HCT116 (cell line): Measurements from ENCODE around the gene NR1H4. TPM values are rescaled to one million over a fixed set of nuclear protein-coding genes. Genes with fewer than 3 reads are reported as not detected.

Experiments
- ATAC-seq: fragments of 200-7000 bp; cut with Tn5 transposase; 2 replicates; pipeline ENCODE4 v1.9.1; 2020; ENCODE audit warnings: mild to moderate bottlenecking, moderate library complexity
- BruUV-seq: library from RNA; stranded (reverse); fragments of 400-500 nt; replicated peaks from 2 replicates; lab custom pipeline; 2021; lab: Mats Ljungman, UMichigan
- CTCF ChIA-PET: fragments of 300-600 bp; sonication (Branson Sonifier 250); formaldehyde crosslinking; loops from one replicate; lab custom pipeline; 2021; ENCODE audit warnings: antibody characterized with exemption; lab: Charles Lee
- POLR2A ChIA-PET: fragments of 300-600, 350-600 bp; sonication (Branson Sonifier 250); formaldehyde crosslinking; loops from one replicate; lab custom pipeline; 2021; ENCODE audit warnings: antibody characterized with exemption; lab: Charles Lee
- RAD21 ChIA-PET, 2 experiments: fragments of 300-600 bp; sonication (Branson Sonifier 250); formaldehyde crosslinking; loops; one replicate each; lab custom pipeline; 2023; ENCODE audit warnings: low total read pairs in 2 of 2; ENCODE audit not compliant: uncharacterized antibody in 2 of 2, unreplicated experiment in 2 of 2, low non-redundant PET in 1 of 2; lab: Charles Lee
- DNase-seq: peaks from one replicate; pipeline ENCODE4 v3.0.0-alpha.2; 2010; ENCODE audit warnings: low read depth, low spot score
- H2AFZ ChIP-seq: fragments of 200-600 bp; shearing (Covaris generic), sonication (generic); 2 replicates; pipeline ENCODE4 v1.6.1; 2017; ENCODE audit warnings: low read depth, mixed run types, mixed read lengths, antibody characterized with exemption, low read length; ENCODE audit not compliant: poor library complexity, severe bottlenecking
- H3K27ac ChIP-seq: 2 replicates; pipeline ENCODE4 v1.5.1; 2012; ENCODE audit warnings: low read depth, low read length
- H3K27me3 ChIP-seq: fragments of 200-600 bp; sonication (generic); 2 replicates; pipeline ENCODE4 v1.6.1; 2016; ENCODE audit warnings: mixed run types, low read length, mixed read lengths; ENCODE audit not compliant: insufficient read depth
- H3K36me3 ChIP-seq, 2 experiments: fragments of 200-500 bp in 1 of 2; fragments of 200-600 bp in 1 of 2; sonication (Bioruptor generic) in 1 of 2; sonication (generic) in 1 of 2; 2 replicates each; pipeline versions ENCODE4 v1.5.1 to v1.6.1; 2014 to 2016; ENCODE audit warnings: low read length in 2 of 2, inconsistent platforms in 1 of 2, mixed read lengths in 1 of 2, mixed run types in 1 of 2; ENCODE audit not compliant: insufficient read depth in 2 of 2, control insufficient read depth in 1 of 2
- H3K4me1 ChIP-seq, 2 experiments: fragments of 200-600 bp in 1 of 2; sonication (generic) in 1 of 2; 2 replicates each; pipeline versions ENCODE4 v1.5.1 to v1.6.1; 2012 to 2017; ENCODE audit warnings: low read length in 2 of 2, inconsistent platforms in 1 of 2, mild to moderate bottlenecking in 1 of 2, mixed read lengths in 1 of 2, mixed run types in 1 of 2, moderate library complexity in 1 of 2; ENCODE audit not compliant: insufficient read depth in 2 of 2, control insufficient read depth in 1 of 2
- H3K4me2 ChIP-seq: fragments of 200-600 bp; sonication (generic); 2 replicates; pipeline ENCODE4 v1.6.1; 2017; ENCODE audit warnings: mixed run types, low read length, mixed read lengths
- H3K4me3 ChIP-seq, 2 experiments: fragments of 200-600 bp in 1 of 2; sonication (generic) in 1 of 2; replicated peaks in 1 of 2; 2 replicates each; pipeline ENCODE4 v1.5.1; 2011 to 2016; ENCODE audit warnings: low read length in 2 of 2, control low read depth in 1 of 2, low read depth in 1 of 2, mild to moderate bottlenecking in 1 of 2, mixed read lengths in 1 of 2, mixed run types in 1 of 2
- H3K79me2 ChIP-seq: fragments of 200-600 bp; sonication (generic); 2 replicates; pipeline ENCODE4 v1.6.1; 2017; ENCODE audit warnings: mild to moderate bottlenecking, mixed run types, low read length, moderate library complexity, mixed read lengths; ENCODE audit not compliant: insufficient read depth
- H3K9ac ChIP-seq: fragments of 200-600 bp; sonication (generic); 2 replicates; pipeline ENCODE4 v1.6.1; 2016; ENCODE audit warnings: low read length, mixed read lengths
- H3K9me2 ChIP-seq: fragments of 200-600 bp; sonication (generic), shearing (Covaris generic); 2 replicates; pipeline ENCODE4 v1.6.1; 2017; ENCODE audit warnings: mixed run types, mild to moderate bottlenecking, moderate library complexity; ENCODE audit not compliant: insufficient read depth
- H3K9me3 ChIP-seq, 2 experiments: fragments of 200-500 bp in 1 of 2; fragments of 200-600 bp in 1 of 2; sonication (Bioruptor generic) in 1 of 2; sonication (generic) in 1 of 2; 2 replicates each; pipeline ENCODE4 v1.6.1; 2014 to 2017; ENCODE audit warnings: low read length in 2 of 2, mixed read lengths in 2 of 2, inconsistent platforms in 1 of 2, low read depth in 1 of 2, mild to moderate bottlenecking in 1 of 2, mixed run types in 1 of 2, moderate library complexity in 1 of 2; ENCODE audit not compliant: control insufficient read depth in 1 of 2, insufficient read depth in 1 of 2
- H4K20me1 ChIP-seq: fragments of 200-600 bp; sonication (generic), shearing (Covaris generic); 2 replicates; pipeline ENCODE4 v1.6.1; 2017; ENCODE audit warnings: mixed run types, mild to moderate bottlenecking, moderate library complexity; ENCODE audit not compliant: insufficient read depth
- ATF3 ChIP-seq: IDR thresholded peaks from 2 replicates; pipeline ENCODE4 v1.6.1; 2012
- EGR1 ChIP-seq: IDR thresholded peaks from 2 replicates; pipeline ENCODE4 v1.6.1; 2012; ENCODE audit warnings: low read depth
- ELF1 ChIP-seq: IDR thresholded peaks from 2 replicates; pipeline ENCODE4 v1.6.1; 2012; ENCODE audit warnings: low read depth, borderline replicate concordance
- EZH2phosphoT487 ChIP-seq: fragments of 200-600 bp; IDR thresholded peaks from 2 replicates; pipeline ENCODE4 v1.6.1; 2018; ENCODE audit warnings: antibody characterized with exemption, borderline replicate concordance
- REST ChIP-seq: IDR thresholded peaks from 2 replicates; pipeline ENCODE4 v1.6.1; 2012; ENCODE audit warnings: low read depth
- SP1 ChIP-seq: IDR thresholded peaks from 2 replicates; pipeline ENCODE4 v1.6.1; 2012; ENCODE audit warnings: low read depth
- ZBTB33 ChIP-seq: IDR thresholded peaks from 2 replicates; pipeline ENCODE4 v1.6.1; 2011; ENCODE audit warnings: mild to moderate bottlenecking, low read length, moderate library complexity; ENCODE audit not compliant: insufficient replicate concordance; ENCODE audit errors: extremely low read depth
- ZNF274 ChIP-seq: fragments of 200-500 bp; sonication (Bioruptor generic); IDR thresholded peaks from 2 replicates; pipeline ENCODE4 v1.6.1; 2014; ENCODE audit warnings: mild to moderate bottlenecking, low read depth, low read length, inconsistent platforms
- intact Hi-C: fragments of 100-400 bp; cut with micrococcal nuclease; formaldehyde crosslinking; loops from 2 replicates; pipeline ENCODE4 v1.10.0; 2022
- total RNA-seq: library from RNA; stranded (reverse); gene quantifications from one replicate; pipeline ENCODE4 v1.2.1, GENCODE V29; 2021; ENCODE audit not compliant: unreplicated experiment

Gene NR1H4
- total RNA-seq, 1 experiment from 2014 or later = not detected

GRCh38 chr12:100612606-100613005 lies 138.9 kb downstream of the NR1H4 start:
- TF ChIP-seq ELF1 = no peak
- no peak for TF ChIP-seq EGR1
- TF ChIP-seq EZH2phosphoT487 = no peak
- TF ChIP-seq ATF3 = no peak
- no peak for TF ChIP-seq REST
- TF ChIP-seq ZBTB33 = no peak
- no peak for TF ChIP-seq ZNF274
- TF ChIP-seq SP1 = no peak
- POLR2A ChIA-PET = no interaction called here
- H3K9ac ChIP-seq = no peak overlapping the region
- H3K4me1 ChIP-seq = no peaks in the 10 kb centered on the region
- H3K27me3 ChIP-seq = no peaks in the 10 kb centered on the region
- no peaks in the 10 kb centered on the region for H4K20me1 ChIP-seq
- CTCF ChIA-PET = no interaction called here
- no peak for ATAC-seq
- H3K9me2 ChIP-seq = no peaks in the 10 kb centered on the region
- H3K36me3 ChIP-seq = 0 out of 4 replicates have a peak, but pooled peaks cover 0 to 4% of the 10 kb centered on the region in 2 experiments
- RAD21 ChIA-PET = no interaction called here
- no peak overlapping the region for H2AFZ ChIP-seq
- no peak overlapping the region for H3K4me3 ChIP-seq
- intact Hi-C loops = no loop called here
- H3K27ac ChIP-seq = no peak overlapping the region
- DNase-seq = no peak
- H3K4me2 ChIP-seq = no peak overlapping the region
- no peaks in the 10 kb centered on the region for H3K9me3 ChIP-seq
- no TSS peak for BruUV-seq
- H3K79me2 ChIP-seq = no peaks in the 10 kb centered on the region; the same call in 1 of the 2 replicates

Other genes with a start within 250 kb of the NR1H4 start
- 3.4 TPM for gene DEPDC4, start 206.8 kb upstream of the NR1H4 start, total RNA-seq
- gene SCYL2, start 206.7 kb upstream of the NR1H4 start, total RNA-seq = 31.7 TPM
- not detected for gene SLC17A8, start 116.8 kb upstream of the NR1H4 start, total RNA-seq
- 38.7 TPM for gene GAS2L3, start 99.8 kb downstream of the NR1H4 start, total RNA-seq